Osteocyte (in vitro differentiated cells): ENCODE data around the gene C3orf70. TPM values are rescaled to one million over a fixed set of nuclear protein-coding genes. Genes with fewer than 3 reads are reported as not detected.

Source experiments
- DNase-seq: peaks from one replicate; pipeline ENCODE4 v3.0.0; 2021; ENCODE audit warnings: mixed read lengths; ENCODE audit not compliant: unreplicated experiment; ENCODE audit errors: extremely low spot score
- H3K27ac Mint-ChIP-seq: one replicate; pipeline ENCODE4 v1.8.0; 2021; ENCODE audit warnings: mild to moderate bottlenecking, mixed read lengths; ENCODE audit not compliant: unreplicated experiment
- H3K27me3 Mint-ChIP-seq: one replicate; pipeline ENCODE4 v1.8.0; 2021; ENCODE audit warnings: mixed read lengths; ENCODE audit not compliant: unreplicated experiment
- H3K36me3 Mint-ChIP-seq: one replicate; pipeline ENCODE4 v1.8.0; 2021; ENCODE audit warnings: mixed read lengths; ENCODE audit not compliant: unreplicated experiment
- H3K4me1 Mint-ChIP-seq: one replicate; pipeline ENCODE4 v1.8.0; 2021; ENCODE audit warnings: mixed read lengths; ENCODE audit not compliant: unreplicated experiment
- H3K4me3 Mint-ChIP-seq: one replicate; pipeline ENCODE4 v1.8.0; 2021; ENCODE audit warnings: mild to moderate bottlenecking, moderate library complexity, mixed read lengths; ENCODE audit not compliant: unreplicated experiment
- H3K9me3 Mint-ChIP-seq: one replicate; pipeline ENCODE4 v1.8.0; 2021; ENCODE audit warnings: mixed read lengths; ENCODE audit not compliant: unreplicated experiment
- long read RNA-seq: library from polyadenylated mRNA; unstranded; transcript quantifications from one replicate; pipeline ENCODE4 v2.0.0, GENCODE V29; 2021
- total RNA-seq: library from RNA; stranded (reverse); gene quantifications from 2 replicates; pipeline ENCODE4 v1.2.1, GENCODE V29; 2021
- TF ChIP-seq, protein P1 (sequence below): fragments of 200-600 bp; sonication (generic); IDR thresholded peaks from 2 replicates; pipeline ENCODE4 v1.5.0; 2021; ENCODE audit warnings: antibody characterized with exemption, mild to moderate bottlenecking, moderate library complexity

C3orf70 gene
- total RNA-seq: 4.8 and 5.0 TPM in 2 replicates
- long read RNA-seq, full-length matches to known transcripts: 3 of 5 reads
- long read RNA-seq, partial matches to known transcripts: 0 of 5 reads
- long read RNA-seq, other reads (novel, unspliced or antisense): 2 of 5 reads

- Mint-ChIP-seq H3K27me3 (peaks cover 13% of the 10 kb centered on the region), H3K4me3 (peak within 1 kb of the TSS; percentile 91), H3K36me3 (no peaks in the 10 kb centered on the region), H3K9me3 (no peaks in the 10 kb centered on the region), H3K27ac (peak within 1 kb of the TSS; percentile 87), H3K4me1 (peaks cover 14% of the 10 kb centered on the region)
- DNase-seq: peak; percentile 90
- TF ChIP-seq, protein P1, sequence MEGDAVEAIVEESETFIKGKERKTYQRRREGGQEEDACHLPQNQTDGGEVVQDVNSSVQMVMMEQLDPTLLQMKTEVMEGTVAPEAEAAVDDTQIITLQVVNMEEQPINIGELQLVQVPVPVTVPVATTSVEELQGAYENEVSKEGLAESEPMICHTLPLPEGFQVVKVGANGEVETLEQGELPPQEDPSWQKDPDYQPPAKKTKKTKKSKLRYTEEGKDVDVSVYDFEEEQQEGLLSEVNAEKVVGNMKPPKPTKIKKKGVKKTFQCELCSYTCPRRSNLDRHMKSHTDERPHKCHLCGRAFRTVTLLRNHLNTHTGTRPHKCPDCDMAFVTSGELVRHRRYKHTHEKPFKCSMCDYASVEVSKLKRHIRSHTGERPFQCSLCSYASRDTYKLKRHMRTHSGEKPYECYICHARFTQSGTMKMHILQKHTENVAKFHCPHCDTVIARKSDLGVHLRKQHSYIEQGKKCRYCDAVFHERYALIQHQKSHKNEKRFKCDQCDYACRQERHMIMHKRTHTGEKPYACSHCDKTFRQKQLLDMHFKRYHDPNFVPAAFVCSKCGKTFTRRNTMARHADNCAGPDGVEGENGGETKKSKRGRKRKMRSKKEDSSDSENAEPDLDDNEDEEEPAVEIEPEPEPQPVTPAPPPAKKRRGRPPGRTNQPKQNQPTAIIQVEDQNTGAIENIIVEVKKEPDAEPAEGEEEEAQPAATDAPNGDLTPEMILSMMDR: no peak
These were observed at the start of gene C3orf70 for GRCh38 chr3:185152410-185153170. C3orf70 (minus strand) TSS chr3:185153060; CDS start chr3:185152823, 237 bp downstream.

GRCh38 chr3:185200639-185201038 lies 47.8 kb upstream of the C3orf70 start:
- Mint-ChIP-seq H3K9me3 (no peaks in the 10 kb centered on the region), H3K4me1 (peaks cover 7% of the 10 kb centered on the region), H3K36me3 (no peaks in the 10 kb centered on the region), H3K4me3 (no peak overlapping the region), H3K27ac (no peak overlapping the region), H3K27me3 (no peaks in the 10 kb centered on the region)
- DNase-seq: no peak
- TF ChIP-seq, protein P1: no peak

- Mint-ChIP-seq H3K27ac (no peak overlapping the region), H3K4me3 (no peak overlapping the region), H3K36me3 (no peaks in the 10 kb centered on the region), H3K27me3 (no peaks in the 10 kb centered on the region), H3K4me1 (peaks cover 7% of the 10 kb centered on the region), H3K9me3 (no peaks in the 10 kb centered on the region)
- TF ChIP-seq, protein P1: no peak
- DNase-seq: no peak
These were observed 46.8 kb upstream of the C3orf70 start for GRCh38 chr3:185199671-185200070.

GRCh38 chr3:185199206-185199605 lies 46.3 kb upstream of the C3orf70 start:
- H3K36me3 Mint-ChIP-seq: no peaks in the 10 kb centered on the region
- no peak for DNase-seq

DNA sequence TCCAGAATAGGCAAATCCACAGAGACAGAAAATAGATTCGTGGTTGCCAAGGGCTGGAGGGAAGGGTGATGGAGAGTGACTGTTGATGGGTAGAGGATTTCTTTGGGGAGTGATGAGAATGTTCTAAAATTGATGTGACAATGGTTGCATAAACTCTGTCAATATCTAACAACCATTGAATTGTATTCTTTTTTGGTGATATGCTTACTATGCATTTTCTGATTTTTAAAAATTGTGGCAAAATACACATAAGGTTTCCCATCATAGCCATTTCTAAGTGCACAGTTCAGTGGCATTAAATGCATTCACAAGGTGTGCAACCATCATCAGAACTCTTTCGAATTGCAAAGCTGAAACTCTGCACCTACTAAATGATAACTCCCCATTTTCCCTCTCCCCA lies 44.2 kb upstream of the C3orf70 start:
- Mint-ChIP-seq H3K27me3 (peaks cover 3% of the 10 kb centered on the region), H3K4me3 (no peak overlapping the region), H3K36me3 (no peaks in the 10 kb centered on the region), H3K4me1 (peaks cover 7% of the 10 kb centered on the region), H3K27ac (no peak overlapping the region), H3K9me3 (no peaks in the 10 kb centered on the region)
- TF ChIP-seq, protein P1: no peak
- no peak for DNase-seq

More at GRCh38 chr3:185199206-185199605, 46.3 kb upstream of the C3orf70 start:
- H3K27ac Mint-ChIP-seq: no peak overlapping the region
- TF ChIP-seq, protein P1: no peak
- H3K27me3 Mint-ChIP-seq: no peaks in the 10 kb centered on the region
- peaks cover 7% of the 10 kb centered on the region for H3K4me1 Mint-ChIP-seq
- no peak overlapping the region for H3K4me3 Mint-ChIP-seq
- H3K9me3 Mint-ChIP-seq: no peaks in the 10 kb centered on the region
